ENCODE measurements around the gene CSN1S1.
"Not testable (repeated sequence)": the region's sequence is repeated elsewhere in the genome, so short reads cannot be mapped to it uniquely, and the experiment has no call there.

The CSN1S1 gene

GRCh38 chr4:69930768-69931167 lies at the start of gene CSN1S1:
Gene CSN1S1, plus strand, starts transcription at chr4:69931068. Its CDS starts 1,488 bp downstream, at chr4:69932556.
- no peak for DNase-seq

GRCh38 chr4:69881173-69881773 lies 49.6 kb upstream of the CSN1S1 start:
- peak; percentile 3 for DNase-seq

DNA sequence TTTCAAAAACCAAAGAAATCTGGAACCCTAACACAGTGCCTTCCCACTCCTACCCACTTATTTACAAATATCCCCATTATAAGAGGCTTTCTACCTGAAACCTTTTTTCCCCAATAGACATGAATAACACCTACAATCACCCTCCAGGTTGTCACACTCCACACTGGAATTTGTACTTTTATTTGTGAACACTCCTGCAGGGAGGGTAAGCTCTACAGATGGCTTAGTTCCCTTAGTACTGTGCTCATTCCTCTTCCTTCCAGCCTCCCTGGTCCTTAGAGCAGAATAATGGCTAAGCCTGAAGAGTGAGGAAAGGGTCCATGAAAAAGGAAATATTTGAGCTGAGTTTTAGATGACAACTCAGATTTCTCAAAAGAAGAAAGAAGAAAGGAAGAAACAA lies 48.7 kb upstream of the CSN1S1 start:
- no peak for DNase-seq

GRCh38 chr4:69888336-69888735 lies 42.5 kb upstream of the CSN1S1 start:
- no peak for DNase-seq

DNA sequence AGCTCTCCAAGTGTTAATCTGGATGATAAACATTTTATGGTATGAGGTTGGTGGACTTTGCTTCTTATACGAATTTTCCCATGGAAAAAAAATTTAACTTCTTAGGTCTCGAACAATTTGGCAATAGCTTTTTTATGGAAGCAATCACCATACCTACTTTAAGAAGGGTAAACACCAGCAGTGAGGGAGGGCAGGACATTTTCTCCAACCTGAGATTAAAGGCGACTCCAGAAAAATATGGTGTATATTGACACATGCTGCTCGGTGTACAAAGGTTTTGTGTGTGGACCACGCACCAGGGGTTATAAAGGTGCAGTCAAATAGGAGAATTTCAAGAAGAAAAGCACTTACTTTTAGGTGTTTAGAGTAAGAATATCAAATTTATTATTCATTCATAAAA lies 36.7 kb upstream of the CSN1S1 start:
- DNase-seq, result no peak

- no peak for DNase-seq
These were observed 36.1 kb upstream of the CSN1S1 start for GRCh38 chr4:69894721-69895120.

DNA sequence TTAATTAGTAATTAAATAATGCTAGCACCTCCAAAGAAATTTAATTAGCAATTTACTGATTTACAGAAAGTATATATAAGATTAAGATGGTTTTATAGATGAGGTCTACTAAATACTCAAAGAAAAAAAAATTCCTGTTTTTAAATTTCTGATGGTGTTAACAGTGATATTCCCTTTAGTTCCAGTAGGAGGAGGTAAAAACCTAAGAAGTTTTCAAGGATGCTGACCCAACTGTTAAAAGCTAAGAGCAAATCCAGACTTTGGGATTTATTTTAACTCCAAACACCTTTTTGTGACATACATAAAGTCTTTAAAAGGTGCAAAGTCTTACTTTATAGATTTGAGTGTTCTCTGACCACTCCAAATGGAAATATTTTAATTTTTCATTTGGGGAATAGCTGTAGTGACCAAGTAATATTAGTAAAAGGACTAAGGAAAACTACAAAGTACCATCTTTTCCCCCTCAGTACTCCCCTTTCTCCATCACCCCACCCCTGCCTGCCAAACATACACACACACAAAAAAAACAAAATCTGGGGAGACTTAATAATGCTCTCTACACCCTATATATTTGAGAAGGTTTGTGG lies 34.2 kb upstream of the CSN1S1 start:
- no peak for DNase-seq

DNA sequence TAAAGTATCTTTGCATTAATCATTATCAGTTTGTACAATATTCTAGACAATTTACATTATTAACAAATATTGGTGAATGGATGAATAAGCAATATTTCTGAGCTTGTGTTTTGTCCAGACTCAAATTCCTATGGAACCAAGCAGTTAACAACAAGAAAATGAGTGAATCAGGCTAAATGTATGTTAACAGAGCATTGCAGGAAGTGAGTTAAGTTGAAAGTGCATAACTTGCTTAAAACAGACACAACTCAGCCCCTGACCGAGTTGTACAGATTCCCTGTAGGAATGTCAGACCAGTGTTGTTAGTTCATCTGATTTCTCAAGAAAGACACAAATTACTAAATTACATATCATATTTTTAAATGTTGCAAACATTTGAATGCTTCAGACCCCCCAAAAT lies 23.7 kb upstream of the CSN1S1 start:
- no peak for DNase-seq

DNA sequence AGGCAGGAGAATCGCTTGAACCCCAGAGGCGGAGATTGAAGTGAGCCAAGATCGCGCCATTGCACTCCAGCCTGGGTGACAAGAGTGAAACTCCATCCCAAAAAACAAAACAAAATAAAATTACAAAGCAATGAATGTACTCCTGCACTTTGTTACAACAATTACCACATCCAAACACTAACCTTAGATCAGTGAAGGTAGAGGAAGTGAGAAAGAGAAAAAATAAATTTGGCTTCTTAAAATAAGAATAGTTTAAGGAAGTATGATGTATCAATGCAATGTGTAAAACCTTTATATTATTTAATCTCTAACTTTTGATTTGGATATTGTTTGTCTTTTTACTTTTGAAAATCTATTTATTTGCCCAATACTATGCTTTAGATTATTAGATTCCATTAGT lies 21.7 kb upstream of the CSN1S1 start:
- DNase-seq, result no peak

DNA sequence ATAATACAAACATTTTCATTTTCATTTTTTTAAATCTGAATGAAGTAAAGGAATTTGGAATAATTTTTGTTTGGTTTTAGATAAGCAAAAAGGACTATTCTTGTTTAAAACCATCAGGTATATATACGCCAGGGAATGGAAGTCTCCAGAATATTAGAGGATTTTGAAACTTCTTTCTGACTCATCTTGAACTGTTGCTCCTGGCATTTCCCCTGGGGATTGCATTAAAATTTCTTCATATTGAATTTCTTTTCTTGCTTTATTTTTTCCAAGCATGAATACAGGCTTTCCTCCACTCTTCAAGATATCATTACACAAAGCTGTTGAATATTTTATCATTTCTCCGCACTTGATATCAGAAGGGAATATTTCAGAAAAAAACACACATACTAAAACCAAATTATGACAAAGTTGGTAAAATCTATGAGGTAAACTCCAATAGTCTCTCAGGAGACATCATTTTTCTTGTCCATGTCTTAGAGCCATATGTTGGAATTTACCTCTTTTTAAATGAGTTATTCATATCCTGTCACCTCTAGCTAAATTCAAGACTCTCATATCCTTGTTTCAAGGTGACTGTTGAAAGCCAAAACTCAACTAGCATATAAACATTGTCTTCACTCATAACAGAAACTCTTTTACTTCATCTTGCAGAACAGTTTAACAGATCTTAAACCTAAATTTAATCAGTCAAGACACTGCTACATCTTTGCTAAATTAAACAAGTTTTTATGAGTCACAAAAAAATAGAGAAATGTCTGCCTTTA lies 20.7 kb upstream of the CSN1S1 start:
- no peak for DNase-seq

DNA sequence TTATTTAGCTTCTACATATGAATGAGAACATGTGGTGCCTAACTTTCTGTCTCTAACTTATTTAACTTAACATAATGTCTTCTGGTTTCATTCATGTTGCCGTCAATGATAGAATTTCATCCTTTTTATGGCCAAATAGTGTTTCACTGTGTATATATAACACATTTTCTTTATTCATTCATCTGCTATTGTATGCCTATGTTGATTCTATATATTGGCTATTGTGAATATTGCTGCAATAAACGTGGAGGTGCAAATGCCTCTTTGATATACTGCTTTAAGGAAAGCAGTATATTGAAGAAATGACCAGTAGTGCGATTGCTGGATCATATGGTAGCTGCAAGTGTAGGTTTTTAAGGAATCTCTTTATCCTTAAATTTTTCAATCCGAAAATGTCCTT lies 10.0 kb upstream of the CSN1S1 start:
- DNase-seq, result no peak

- DNase-seq, result not testable (repeated sequence)
These were observed 7.0 kb upstream of the CSN1S1 start for GRCh38 chr4:69923782-69924410.

DNA sequence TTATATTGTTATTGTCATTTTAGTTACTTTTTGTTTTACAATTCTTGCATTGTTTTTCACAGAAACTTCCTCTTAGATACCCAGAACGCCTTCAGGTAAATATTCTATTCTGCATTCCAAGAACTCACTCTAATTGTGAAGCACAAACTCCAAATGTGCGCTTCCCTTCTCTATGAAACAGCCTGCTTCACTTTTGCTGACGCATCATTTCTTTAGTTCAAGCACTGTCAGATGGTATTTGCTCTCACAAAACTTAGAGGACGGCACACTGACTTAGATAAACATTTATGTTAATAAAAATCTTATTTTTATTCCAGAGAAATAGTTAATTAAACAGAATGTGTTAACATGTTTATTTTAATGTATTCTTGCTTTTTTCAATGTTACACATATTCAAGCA lies 3.3 kb downstream of the CSN1S1 start:
- no peak for DNase-seq

GRCh38 chr4:69936566-69936965 lies 5.7 kb downstream of the CSN1S1 start:
- DNase-seq, result no peak

GRCh38 chr4:69951602-69952001 lies 20.7 kb downstream of the CSN1S1 start:
- no peak for DNase-seq

DNA sequence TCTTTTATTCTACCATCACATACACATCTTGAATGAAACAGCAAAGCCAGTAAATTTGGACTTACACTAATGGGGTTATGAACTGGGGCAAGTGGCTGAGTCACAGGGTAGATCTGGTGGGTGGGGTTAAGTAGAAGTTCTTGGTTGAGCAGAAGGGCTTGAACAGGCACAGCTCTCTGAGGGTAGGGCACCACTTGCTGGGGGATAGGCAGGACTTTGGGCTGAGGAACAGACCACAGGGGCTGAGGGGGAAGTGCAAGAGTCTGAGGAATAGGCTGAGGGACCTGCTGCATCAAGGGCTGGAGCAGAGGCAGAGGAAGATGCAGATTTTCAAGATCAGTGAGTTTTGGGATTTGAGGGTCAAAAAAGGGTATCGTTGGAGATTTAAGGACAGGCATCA lies 26.3 kb downstream of the CSN1S1 start:
- no peak for DNase-seq

- DNase-seq, result no peak
These were observed 34.8 kb downstream of the CSN1S1 start, which contains the start of gene CSN2 for GRCh38 chr4:69965628-69966027. Gene CSN2, minus strand, starts transcription at chr4:69965728. Its CDS starts 4,733 bp downstream, at chr4:69960995.

- DNase-seq, result no peak
These were observed 39.2 kb downstream of the CSN1S1 start for GRCh38 chr4:69970071-69970470.

GRCh38 chr4:69974631-69975030 lies 43.8 kb downstream of the CSN1S1 start:
- no peak for DNase-seq

DNA sequence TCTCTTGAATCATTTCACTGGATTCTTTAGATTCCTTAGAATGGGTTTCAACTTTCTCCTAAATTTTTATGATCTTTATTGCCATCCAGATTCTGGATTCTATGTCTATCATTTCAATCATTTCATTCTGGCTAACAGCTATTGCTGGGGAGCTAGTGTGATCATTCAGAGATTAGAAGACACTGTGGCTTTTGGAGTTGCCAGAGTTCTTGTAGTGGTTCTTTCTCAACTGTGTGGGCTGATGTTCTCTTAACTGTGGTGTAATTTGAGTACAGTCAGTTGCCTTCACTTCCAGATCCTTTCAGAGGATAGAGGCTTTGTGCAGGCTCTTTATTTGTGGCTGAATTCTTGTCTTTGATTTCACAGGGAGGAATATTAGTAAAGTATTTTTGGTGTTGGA lies 46.7 kb downstream of the CSN1S1 start:
- no peak for DNase-seq

DNA sequence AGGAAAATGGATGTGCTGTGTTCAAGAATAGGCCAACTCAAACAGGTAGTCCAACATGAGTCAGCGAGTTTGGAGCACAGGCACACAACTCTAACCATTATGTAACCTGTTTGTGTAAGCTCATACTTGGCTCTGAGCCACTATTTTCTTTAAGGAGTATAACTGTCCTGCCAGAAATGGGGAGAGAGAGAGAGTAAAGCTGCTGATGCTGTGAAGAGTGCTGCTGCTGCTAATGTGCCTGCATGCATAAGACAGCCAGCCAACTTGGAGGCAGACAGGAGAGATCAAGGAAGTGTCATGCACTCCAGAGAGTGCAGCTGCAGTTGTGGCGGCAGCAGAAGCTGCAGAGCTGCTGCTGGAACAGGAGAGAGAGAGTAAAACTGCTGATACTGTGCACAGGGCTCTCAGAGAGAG lies 53.2 kb downstream of the CSN1S1 start:
- DNase-seq, result no peak

DNA sequence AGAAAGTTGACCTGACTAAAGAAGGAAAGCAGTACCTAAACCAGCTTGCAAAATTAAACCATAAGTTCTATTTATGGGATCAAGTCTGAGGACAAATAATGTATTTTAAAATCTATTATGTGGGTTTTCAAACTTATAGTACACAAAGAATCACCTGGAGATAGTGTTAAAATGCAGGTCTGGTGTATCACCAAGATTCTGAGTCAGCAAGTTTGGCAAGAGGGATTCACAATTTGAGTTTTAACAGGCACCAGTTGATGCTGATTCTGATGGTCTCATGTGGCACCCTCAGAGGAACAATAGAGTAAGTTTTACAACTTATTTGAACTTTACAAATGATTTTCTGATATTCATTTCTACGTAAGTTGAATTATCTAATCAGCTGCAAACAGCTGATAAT lies 55.8 kb downstream of the CSN1S1 start:
- no peak for DNase-seq

DNA sequence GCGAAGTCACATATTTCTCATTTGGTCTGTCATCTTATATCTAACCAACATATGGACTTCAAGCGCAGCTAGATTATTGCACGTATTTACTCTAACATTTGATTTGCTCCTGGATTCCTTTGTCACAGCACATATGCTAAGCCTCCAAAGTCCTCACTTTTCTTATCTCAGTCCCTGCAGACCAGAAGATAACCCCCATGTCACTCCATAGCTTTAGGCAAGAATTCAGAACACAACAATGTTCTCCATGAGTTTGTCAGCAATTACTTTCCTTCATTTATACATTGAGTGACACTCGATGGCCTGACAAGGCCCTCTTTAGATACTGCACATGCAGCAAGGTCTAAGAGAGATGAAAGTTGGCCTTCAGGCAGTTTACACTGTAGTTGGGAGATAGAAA lies 60.1 kb downstream of the CSN1S1 start:
- no peak for DNase-seq

GRCh38 chr4:69994782-69995181 lies 63.9 kb downstream of the CSN1S1 start:
- no peak for DNase-seq
